Cardiac muscle cell (in vitro differentiated cells and primary cell): Measurements from ENCODE around the gene NTNG2. TPM values are rescaled to one million over a fixed set of nuclear protein-coding genes. Genes with fewer than 3 reads are reported as not detected.
A peak's percentile ranks its signal among the peaks of the same experiment; 100 is the strongest.

Source experiments
- DNase-seq, 2 donors: peaks; one replicate each; pipeline versions ENCODE4 v3.0.0 to v3.0.0-alpha.2; 2010 to 2017; ENCODE audit warnings: low read depth in 1 of 2, low spot score in 1 of 2
- H3K27ac ChIP-seq: fragments of 200-600 bp; sonication (generic); 2 replicates; pipeline ENCODE4 v1.5.1; 2016
- H3K27me3 ChIP-seq: fragments of 200-600 bp; sonication (generic); 2 replicates; pipeline ENCODE4 v1.6.0; 2016; ENCODE audit warnings: control low read depth
- H3K36me3 ChIP-seq: fragments of 200-600 bp; sonication (generic); 2 replicates; pipeline ENCODE4 v1.5.1; 2016; ENCODE audit warnings: control low read depth
- H3K4me1 ChIP-seq: fragments of 200-600 bp; sonication (generic); 2 replicates; pipeline ENCODE4 v1.8.1; 2017; ENCODE audit warnings: low read depth, mild to moderate bottlenecking, mixed run types
- H3K4me3 ChIP-seq: fragments of 200-600 bp; sonication (generic); 2 replicates; pipeline ENCODE4 v1.5.1; 2016; ENCODE audit warnings: mild to moderate bottlenecking
- H3K9me3 ChIP-seq: fragments of 200-600 bp; sonication (generic); 2 replicates; pipeline ENCODE4 v1.5.1; 2017; ENCODE audit warnings: low read depth, mild to moderate bottlenecking, control low read depth
- polyA plus RNA-seq: library from polyadenylated mRNA; unstranded; fragments of >200 nt; fragmentation: Nextera tagmentation; extraction: Ambion mirVana; gene quantifications from 2 replicates; pipeline ENCODE4 v1.2.1, GENCODE V29; 2016
- total RNA-seq: library from RNA; depleted of rRNA; stranded (reverse); fragments of >200 nt; gene quantifications from 2 replicates; pipeline ENCODE4 v1.2.3, GENCODE V29; 2016
- TF ChIP-seq, protein P1 (sequence below): IDR thresholded peaks from 2 replicates; pipeline ENCODE4 v1.5.1; 2012; ENCODE audit warnings: low read depth, mild to moderate bottlenecking, low read length

The NTNG2 gene, protein sequence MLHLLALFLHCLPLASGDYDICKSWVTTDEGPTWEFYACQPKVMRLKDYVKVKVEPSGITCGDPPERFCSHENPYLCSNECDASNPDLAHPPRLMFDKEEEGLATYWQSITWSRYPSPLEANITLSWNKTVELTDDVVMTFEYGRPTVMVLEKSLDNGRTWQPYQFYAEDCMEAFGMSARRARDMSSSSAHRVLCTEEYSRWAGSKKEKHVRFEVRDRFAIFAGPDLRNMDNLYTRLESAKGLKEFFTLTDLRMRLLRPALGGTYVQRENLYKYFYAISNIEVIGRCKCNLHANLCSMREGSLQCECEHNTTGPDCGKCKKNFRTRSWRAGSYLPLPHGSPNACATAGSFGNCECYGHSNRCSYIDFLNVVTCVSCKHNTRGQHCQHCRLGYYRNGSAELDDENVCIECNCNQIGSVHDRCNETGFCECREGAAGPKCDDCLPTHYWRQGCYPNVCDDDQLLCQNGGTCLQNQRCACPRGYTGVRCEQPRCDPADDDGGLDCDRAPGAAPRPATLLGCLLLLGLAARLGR
- total RNA-seq (3.1 and 3.5 TPM in 2 replicates), polyA plus RNA-seq (1.7 and 2.5 TPM in 2 replicates)

DNA sequence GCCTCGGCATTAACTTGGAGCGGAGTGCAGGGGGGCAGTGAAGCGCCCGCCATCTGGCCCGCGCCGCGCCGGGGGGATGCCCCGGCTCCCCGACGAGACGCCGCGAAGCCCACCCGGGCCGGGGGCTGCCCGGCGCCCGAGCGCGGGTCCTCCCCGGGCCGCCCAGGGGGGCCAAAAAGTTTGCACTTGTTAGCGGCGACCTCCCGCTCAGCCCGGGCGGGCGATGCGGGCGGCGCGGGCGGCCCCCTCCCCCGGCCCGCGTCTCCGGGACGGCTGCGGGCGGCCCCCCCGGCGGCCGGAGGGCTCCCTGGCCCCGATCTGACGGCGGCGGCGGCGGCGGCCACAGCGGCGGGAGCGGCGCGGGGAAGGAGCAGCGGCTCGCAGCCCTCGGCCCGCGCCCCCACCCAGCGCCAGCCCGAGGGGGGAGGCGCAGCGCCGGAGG, at the start of gene NTNG2:
TSS of gene NTNG2 (plus strand) at position 316 of the 442 bp plus-strand sequence. CDS start 4,774 bp downstream, outside the sequence.
- H3K4me3 ChIP-seq: peak within 1 kb of the TSS; percentile 38
- no peak within 1 kb of the TSS for H3K27ac ChIP-seq
- peaks cover 2% of the 10 kb centered on the region for H3K4me1 ChIP-seq
- no peak for DNase-seq
- TF ChIP-seq, protein P1, sequence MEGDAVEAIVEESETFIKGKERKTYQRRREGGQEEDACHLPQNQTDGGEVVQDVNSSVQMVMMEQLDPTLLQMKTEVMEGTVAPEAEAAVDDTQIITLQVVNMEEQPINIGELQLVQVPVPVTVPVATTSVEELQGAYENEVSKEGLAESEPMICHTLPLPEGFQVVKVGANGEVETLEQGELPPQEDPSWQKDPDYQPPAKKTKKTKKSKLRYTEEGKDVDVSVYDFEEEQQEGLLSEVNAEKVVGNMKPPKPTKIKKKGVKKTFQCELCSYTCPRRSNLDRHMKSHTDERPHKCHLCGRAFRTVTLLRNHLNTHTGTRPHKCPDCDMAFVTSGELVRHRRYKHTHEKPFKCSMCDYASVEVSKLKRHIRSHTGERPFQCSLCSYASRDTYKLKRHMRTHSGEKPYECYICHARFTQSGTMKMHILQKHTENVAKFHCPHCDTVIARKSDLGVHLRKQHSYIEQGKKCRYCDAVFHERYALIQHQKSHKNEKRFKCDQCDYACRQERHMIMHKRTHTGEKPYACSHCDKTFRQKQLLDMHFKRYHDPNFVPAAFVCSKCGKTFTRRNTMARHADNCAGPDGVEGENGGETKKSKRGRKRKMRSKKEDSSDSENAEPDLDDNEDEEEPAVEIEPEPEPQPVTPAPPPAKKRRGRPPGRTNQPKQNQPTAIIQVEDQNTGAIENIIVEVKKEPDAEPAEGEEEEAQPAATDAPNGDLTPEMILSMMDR: no peak
- no peaks in the 10 kb centered on the region for H3K9me3 ChIP-seq
- H3K27me3 ChIP-seq: peaks cover 100% of the 10 kb centered on the region
- no peaks in the 10 kb centered on the region for H3K36me3 ChIP-seq

DNA sequence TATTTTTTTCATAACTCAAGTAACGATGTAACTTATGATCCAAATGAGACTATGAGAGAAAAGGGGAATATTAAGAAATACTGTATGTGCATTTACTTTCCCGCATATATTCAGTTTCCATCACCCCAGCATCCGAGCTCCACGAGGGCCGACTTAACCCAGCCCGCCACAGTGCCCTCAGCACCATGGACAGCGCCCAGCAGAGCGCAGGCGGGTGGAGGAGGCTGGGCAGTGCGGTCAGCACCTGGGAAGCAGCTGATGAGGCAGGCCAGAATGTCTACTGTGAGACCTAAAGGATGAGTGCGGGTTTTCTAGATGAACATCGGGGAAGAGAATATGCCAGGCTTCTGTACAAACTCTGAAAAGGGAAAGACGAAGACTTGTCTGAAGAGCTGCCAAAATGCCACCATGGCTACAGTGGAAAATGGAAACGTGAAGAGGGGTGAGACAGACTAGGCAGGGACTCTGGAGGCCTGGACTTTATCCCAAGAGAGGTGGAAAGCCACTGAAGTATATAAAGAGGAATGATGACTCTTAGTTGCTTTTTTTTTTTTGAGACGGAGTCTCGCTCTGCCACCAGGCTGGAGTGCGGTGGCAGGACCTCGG, 47.7 kb upstream of the NTNG2 start:
- Histone ChIP-seq H3K9me3 (no peaks in the 10 kb centered on the region), H3K27me3 (peaks cover 31% of the 10 kb centered on the region), H3K4me1 (no peaks in the 10 kb centered on the region), H3K36me3 (no peaks in the 10 kb centered on the region), H3K4me3 (no peak overlapping the region), H3K27ac (no peak overlapping the region)
- DNase-seq: peak; percentile 76 to 89
- TF ChIP-seq, protein P1: no peak

DNA sequence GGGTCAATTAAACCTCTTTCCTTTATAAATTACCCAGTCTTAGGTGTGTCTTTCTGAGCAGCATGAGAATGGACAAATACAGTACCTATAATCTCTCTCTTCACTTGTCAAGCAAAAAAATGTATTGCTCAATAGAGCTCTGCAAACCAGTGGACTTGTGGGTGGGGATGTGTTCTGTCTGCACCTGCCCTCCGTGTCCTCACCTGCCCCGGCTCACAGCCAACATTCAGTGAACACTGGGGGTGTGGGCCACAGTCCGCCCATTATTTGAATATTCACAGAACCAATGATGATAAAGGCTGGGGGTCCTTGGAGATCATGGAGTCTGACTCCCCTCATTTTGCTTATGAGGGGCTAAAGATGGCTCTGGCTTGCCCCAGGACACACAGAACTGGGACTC, 45.3 kb upstream of the NTNG2 start:
- DNase-seq: no peak
- peaks cover 25% of the 10 kb centered on the region for H3K27me3 ChIP-seq
- TF ChIP-seq, protein P1: no peak

DNA sequence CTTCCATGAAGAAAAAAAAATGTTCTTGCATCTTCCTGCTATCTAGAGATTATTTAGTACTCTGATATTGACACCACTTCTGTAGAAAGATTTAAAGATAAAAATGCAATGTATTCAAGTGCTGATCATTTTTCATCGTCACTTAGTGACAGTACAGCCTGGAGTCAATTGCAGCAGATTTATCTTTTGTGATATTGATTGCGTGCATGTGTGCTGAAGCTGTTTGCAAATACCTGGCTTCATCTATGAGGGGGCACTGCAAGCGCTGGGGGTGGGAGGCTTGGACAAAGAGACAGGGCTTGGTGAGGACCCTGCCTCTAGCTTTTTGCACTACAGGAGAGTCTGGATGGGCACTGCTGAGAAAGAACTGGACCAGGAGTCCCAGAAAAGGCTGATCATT, 44.2 kb upstream of the NTNG2 start:
- no peak overlapping the region for H3K4me3 ChIP-seq
- no peak for DNase-seq
- TF ChIP-seq, protein P1: no peak
- H3K9me3 ChIP-seq: no peaks in the 10 kb centered on the region
- no peaks in the 10 kb centered on the region for H3K4me1 ChIP-seq
- H3K27me3 ChIP-seq: peaks cover 18% of the 10 kb centered on the region
- no peaks in the 10 kb centered on the region for H3K36me3 ChIP-seq
- H3K27ac ChIP-seq: no peak overlapping the region

More for the DNA sequence above, 45.3 kb upstream of the NTNG2 start:
- no peak overlapping the region for H3K27ac ChIP-seq
- no peaks in the 10 kb centered on the region for H3K4me1 ChIP-seq
- H3K9me3 ChIP-seq: no peaks in the 10 kb centered on the region
- no peaks in the 10 kb centered on the region for H3K36me3 ChIP-seq
- H3K4me3 ChIP-seq: no peak overlapping the region

DNA sequence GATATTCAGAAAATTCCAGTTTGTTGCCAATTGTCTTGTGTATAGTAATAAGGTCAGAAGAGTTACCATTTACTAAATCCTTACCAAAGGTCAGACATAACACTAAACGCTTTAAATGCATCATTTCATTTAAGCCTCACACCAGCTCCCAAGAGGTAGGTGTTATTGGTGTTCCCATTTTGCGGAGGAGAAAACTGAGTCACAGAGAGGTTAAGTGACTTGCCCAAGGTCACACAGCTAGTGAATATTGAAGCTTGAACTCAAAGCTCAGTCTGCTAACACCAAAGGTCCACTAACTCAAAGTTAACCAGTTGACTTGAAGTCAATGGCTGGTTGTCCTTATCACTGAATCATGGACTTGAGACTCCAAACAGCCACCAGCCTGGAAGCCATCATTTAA, 40.8 kb upstream of the NTNG2 start:
- Histone ChIP-seq H3K4me1 (no peaks in the 10 kb centered on the region), H3K36me3 (no peaks in the 10 kb centered on the region), H3K9me3 (no peaks in the 10 kb centered on the region), H3K27me3 (peaks cover 38% of the 10 kb centered on the region), H3K27ac (no peak overlapping the region), H3K4me3 (no peak overlapping the region)
- DNase-seq: no peak
- TF ChIP-seq, protein P1: no peak
